H9 (cell line): ENCODE measurements around the gene MED15. TPM values are rescaled to one million over a fixed set of nuclear protein-coding genes. Genes with fewer than 3 reads are reported as not detected.

Experiments
- DNase-seq: peaks from one replicate; pipeline ENCODE4 v3.0.0-alpha.2; 2017
- H2AFZ ChIP-seq: one replicate; pipeline ENCODE4 v1.6.1; 2013; ENCODE audit warnings: mild to moderate bottlenecking, low read length, control low read depth, moderate library complexity
- H2AK5ac ChIP-seq: 2 replicates; pipeline ENCODE4 v1.6.1; 2013; ENCODE audit warnings: low read length, control low read depth, mixed read lengths; ENCODE audit not compliant: insufficient read length
- H2BK120ac ChIP-seq: one replicate; pipeline ENCODE4 v1.6.1; 2013; ENCODE audit warnings: low read depth, mild to moderate bottlenecking, low read length, control low read depth, inconsistent platforms; ENCODE audit not compliant: poor library complexity, severe bottlenecking
- H2BK12ac ChIP-seq: 2 replicates; pipeline ENCODE4 v1.6.1; 2013; ENCODE audit warnings: low read length, control low read depth, mixed read lengths, low read depth; ENCODE audit not compliant: insufficient read length
- H2BK15ac ChIP-seq: 2 replicates; pipeline ENCODE4 v1.6.1; 2013; ENCODE audit warnings: low read depth, low read length, control low read depth
- H2BK20ac ChIP-seq: one replicate; pipeline ENCODE4 v1.6.1; 2013; ENCODE audit warnings: low read depth, mild to moderate bottlenecking, low read length, control low read depth, inconsistent platforms; ENCODE audit not compliant: poor library complexity, severe bottlenecking
- H2BK5ac ChIP-seq: 2 replicates; pipeline ENCODE4 v1.6.1; 2013; ENCODE audit warnings: low read length, control low read depth, mixed read lengths; ENCODE audit not compliant: insufficient read length
- H3K14ac ChIP-seq: 2 replicates; pipeline ENCODE4 v1.6.1; 2013; ENCODE audit warnings: low read length, control low read depth; ENCODE audit not compliant: insufficient read depth
- H3K18ac ChIP-seq: 2 replicates; pipeline ENCODE4 v1.6.1; 2013; ENCODE audit warnings: low read depth, mild to moderate bottlenecking, mixed read lengths, low read length, control low read depth; ENCODE audit not compliant: insufficient read length
- H3K23ac ChIP-seq: 2 replicates; pipeline ENCODE4 v1.6.1; 2013; ENCODE audit warnings: low read length, control low read depth, mixed read lengths, low read depth; ENCODE audit not compliant: insufficient read length
- H3K23me2 ChIP-seq: 2 replicates; pipeline ENCODE4 v1.6.1; 2013; ENCODE audit warnings: low read depth, mild to moderate bottlenecking, mixed read lengths, low read length, control low read depth; ENCODE audit not compliant: insufficient read length, poor library complexity, severe bottlenecking
- H3K27ac ChIP-seq: 2 replicates; pipeline ENCODE4 v1.5.1; 2013; ENCODE audit warnings: low read length, control low read depth, mixed read lengths, low read depth; ENCODE audit not compliant: insufficient read length
- H3K27me3 ChIP-seq: 2 replicates; pipeline ENCODE4 v1.6.1; 2013; ENCODE audit warnings: low read length, control low read depth, inconsistent platforms; ENCODE audit not compliant: insufficient read depth
- H3K4ac ChIP-seq: 2 replicates; pipeline ENCODE4 v1.6.1; 2013; ENCODE audit warnings: low read depth, mild to moderate bottlenecking, control low read depth, inconsistent platforms, low read length, moderate library complexity
- H3K4me1 ChIP-seq: 2 replicates; pipeline ENCODE4 v1.6.1; 2013; ENCODE audit warnings: low read length, control low read depth, inconsistent platforms; ENCODE audit not compliant: insufficient read depth
- H3K4me2 ChIP-seq: 2 replicates; pipeline ENCODE4 v1.6.1; 2013; ENCODE audit warnings: low read length, control low read depth, mixed read lengths; ENCODE audit not compliant: insufficient read length, insufficient read depth
- H3K56ac ChIP-seq: 2 replicates; pipeline ENCODE4 v1.6.1; 2013; ENCODE audit warnings: low read depth, mild to moderate bottlenecking, mixed read lengths, low read length, control low read depth; ENCODE audit not compliant: insufficient read length
- H3K79me1 ChIP-seq: 2 replicates; pipeline ENCODE4 v1.6.1; 2013; ENCODE audit warnings: low read depth, mild to moderate bottlenecking, moderate library complexity, low read length, control low read depth, inconsistent platforms; ENCODE audit not compliant: insufficient read depth, poor library complexity, severe bottlenecking
- H3K79me2 ChIP-seq: 2 replicates; pipeline ENCODE4 v1.6.1; 2013; ENCODE audit warnings: low read length, control low read depth, inconsistent platforms; ENCODE audit not compliant: insufficient read depth
- H3K9ac ChIP-seq: 2 replicates; pipeline ENCODE4 v1.6.1; 2013; ENCODE audit warnings: low read length, control low read depth, mixed read lengths; ENCODE audit not compliant: insufficient read length; ENCODE audit errors: extremely low read depth
- H3K9me3 ChIP-seq: one replicate; pipeline ENCODE4 v1.6.1; 2013; ENCODE audit warnings: low read depth, low read length, inconsistent platforms; ENCODE audit not compliant: control insufficient read depth
- H3T11ph ChIP-seq: one replicate; pipeline ENCODE4 v1.6.1; 2013; ENCODE audit warnings: mild to moderate bottlenecking, low read length, control low read depth, inconsistent platforms
- H4K20me1 ChIP-seq: one replicate; pipeline ENCODE4 v1.6.1; 2013; ENCODE audit not compliant: control insufficient read depth, insufficient read length, insufficient read depth
- H4K5ac ChIP-seq: 2 replicates; pipeline ENCODE4 v1.6.1; 2013; ENCODE audit warnings: low read depth, mild to moderate bottlenecking, mixed read lengths, low read length, control low read depth; ENCODE audit not compliant: insufficient read length
- H4K8ac ChIP-seq: replicated peaks from 2 replicates; pipeline ENCODE4 v1.6.1; 2013; ENCODE audit warnings: low read length, control low read depth, mixed read lengths, low read depth; ENCODE audit not compliant: insufficient read length
- H4K91ac ChIP-seq: 2 replicates; pipeline ENCODE4 v1.6.1; 2013; ENCODE audit warnings: low read depth, mild to moderate bottlenecking, moderate library complexity, mixed read lengths, low read length, control low read depth; ENCODE audit not compliant: insufficient read length
- H3K27ac Mint-ChIP-seq, 3 experiments: 2 replicates in 2 of 3; 3 replicates in 1 of 3; pipeline ENCODE4 v1.8.0; 2020 to 2021; ENCODE audit warnings: mixed read lengths in 3 of 3, mild to moderate bottlenecking in 1 of 3, moderate library complexity in 1 of 3
- H3K27me3 Mint-ChIP-seq: 2 replicates; pipeline ENCODE4 v1.8.0; 2021; ENCODE audit warnings: low read depth, mild to moderate bottlenecking, moderate library complexity, mixed read lengths
- H3K36me3 Mint-ChIP-seq, 3 experiments: 2 replicates in 2 of 3; 3 replicates in 1 of 3; pipeline ENCODE4 v1.8.0; 2020 to 2021; ENCODE audit warnings: low read depth in 3 of 3, mixed read lengths in 3 of 3; ENCODE audit not compliant: insufficient read depth in 1 of 3
- H3K4me1 Mint-ChIP-seq, 2 experiments: 2 replicates each; pipeline ENCODE4 v1.8.0; 2020; ENCODE audit warnings: mixed read lengths in 2 of 2
- H3K4me3 Mint-ChIP-seq, 2 experiments: 2 replicates in 1 of 2; 3 replicates in 1 of 2; pipeline ENCODE4 v1.8.0; 2020 to 2021; ENCODE audit warnings: mild to moderate bottlenecking in 2 of 2, mixed read lengths in 2 of 2, moderate library complexity in 1 of 2
- H3K9me3 Mint-ChIP-seq, 2 experiments: 2 replicates in 1 of 2; 3 replicates in 1 of 2; pipeline ENCODE4 v1.8.0; 2020; ENCODE audit warnings: mild to moderate bottlenecking in 2 of 2, mixed read lengths in 2 of 2, moderate library complexity in 1 of 2
- WGBS: extraction: QIAGEN DNeasy Blood & Tissue Kit; methylation state at CpG from one replicate; pipeline ENCODE4 v1.1.7; 2013; ENCODE audit warnings: missing lambda C conversion rate, low lambda C conversion rate, mixed read lengths; ENCODE audit not compliant: insufficient read length; ENCODE audit errors: extremely low coverage; 5-methylcytosine and 5-hydroxymethylcytosine counted together
- total RNA-seq: library from RNA; stranded (reverse); gene quantifications from 2 replicates; pipeline ENCODE4 v1.2.1, GENCODE V29; 2021
- TF ChIP-seq, protein P1 (sequence below): fragments of 200-600 bp; sonication (generic); conservative IDR thresholded peaks from 3 replicates; pipeline ENCODE4 v1.8.0; 2021; ENCODE audit warnings: antibody characterized with exemption, mild to moderate bottlenecking

The MED15 gene
- total RNA-seq, 1 experiment from 2014 or later: 47.4 TPM

DNA sequence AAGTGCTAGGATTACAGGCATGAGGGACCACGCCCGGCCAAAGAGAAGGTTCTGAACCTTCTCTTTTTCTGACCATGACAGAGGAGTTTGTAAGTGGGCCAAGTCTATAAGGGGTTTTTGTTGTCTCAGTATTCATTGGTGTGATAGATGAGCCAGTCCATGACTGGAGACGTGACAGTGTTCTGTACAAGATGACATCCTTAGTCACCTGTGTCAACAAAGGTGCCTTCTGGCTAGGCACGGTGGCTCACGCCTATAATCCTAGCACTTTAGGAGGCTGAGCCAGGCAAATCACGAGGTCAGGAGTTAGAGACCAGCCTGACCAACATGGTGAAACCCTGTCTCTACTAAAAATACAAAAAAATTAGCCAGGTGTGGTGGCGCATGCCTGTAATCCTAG is 7.6 kb upstream of the MED15 start:
- H4K20me1 ChIP-seq: no peaks in the 10 kb centered on the region
- no peak overlapping the region for H4K91ac ChIP-seq
- no peak overlapping the region for H3K23ac ChIP-seq
- TF ChIP-seq, protein P1, sequence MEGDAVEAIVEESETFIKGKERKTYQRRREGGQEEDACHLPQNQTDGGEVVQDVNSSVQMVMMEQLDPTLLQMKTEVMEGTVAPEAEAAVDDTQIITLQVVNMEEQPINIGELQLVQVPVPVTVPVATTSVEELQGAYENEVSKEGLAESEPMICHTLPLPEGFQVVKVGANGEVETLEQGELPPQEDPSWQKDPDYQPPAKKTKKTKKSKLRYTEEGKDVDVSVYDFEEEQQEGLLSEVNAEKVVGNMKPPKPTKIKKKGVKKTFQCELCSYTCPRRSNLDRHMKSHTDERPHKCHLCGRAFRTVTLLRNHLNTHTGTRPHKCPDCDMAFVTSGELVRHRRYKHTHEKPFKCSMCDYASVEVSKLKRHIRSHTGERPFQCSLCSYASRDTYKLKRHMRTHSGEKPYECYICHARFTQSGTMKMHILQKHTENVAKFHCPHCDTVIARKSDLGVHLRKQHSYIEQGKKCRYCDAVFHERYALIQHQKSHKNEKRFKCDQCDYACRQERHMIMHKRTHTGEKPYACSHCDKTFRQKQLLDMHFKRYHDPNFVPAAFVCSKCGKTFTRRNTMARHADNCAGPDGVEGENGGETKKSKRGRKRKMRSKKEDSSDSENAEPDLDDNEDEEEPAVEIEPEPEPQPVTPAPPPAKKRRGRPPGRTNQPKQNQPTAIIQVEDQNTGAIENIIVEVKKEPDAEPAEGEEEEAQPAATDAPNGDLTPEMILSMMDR: no peak
- peaks cover 5% of the 10 kb centered on the region for H3K79me1 ChIP-seq
- H3K4ac ChIP-seq: no peak overlapping the region
- no peak overlapping the region for H3K4me2 ChIP-seq
- H3K27ac ChIP-seq: no peak overlapping the region
- no peak overlapping the region for H4K5ac ChIP-seq
- no peaks in the 10 kb centered on the region for H3K9me3 Mint-ChIP-seq
- H3K9ac ChIP-seq: no peak overlapping the region
- no peak overlapping the region for H3K4me3 Mint-ChIP-seq
- peaks cover 10 to 12% of the 10 kb centered on the region in 2 experiments for H3K4me1 Mint-ChIP-seq
- H2BK12ac ChIP-seq: no peak overlapping the region
- no peak overlapping the region for H3K56ac ChIP-seq
- no peak for DNase-seq
- no peak overlapping the region for H2BK5ac ChIP-seq
- no peak overlapping the region for H2BK120ac ChIP-seq
- H3K27me3 ChIP-seq: no peaks in the 10 kb centered on the region; the same call in 1 of the 2 replicates
- H3K4me1 ChIP-seq: peaks cover 4% of the 10 kb centered on the region
- H2AK5ac ChIP-seq: no peak overlapping the region
- H3K14ac ChIP-seq: no peak overlapping the region
- H3K27me3 Mint-ChIP-seq: peaks cover under 1% of the 10 kb centered on the region
- H3K36me3 Mint-ChIP-seq: peaks cover 6 to 25% (median 16%) of the 10 kb centered on the region in 3 experiments; a peak in 6 of 7 replicates
- WGBS: no CpG with 5 or more reads among the region's 7 CpGs
- H2BK15ac ChIP-seq: no peak overlapping the region
- H2BK20ac ChIP-seq: no peak overlapping the region
- no peaks in the 10 kb centered on the region for H3K79me2 ChIP-seq
- H3K27ac Mint-ChIP-seq: no peak overlapping the region
- H3T11ph ChIP-seq: no peak overlapping the region
- no peak overlapping the region for H4K8ac ChIP-seq
- no peak overlapping the region for H2AFZ ChIP-seq
- no peak overlapping the region for H3K18ac ChIP-seq
- peaks cover 14% of the 10 kb centered on the region for H3K23me2 ChIP-seq
- H3K9me3 ChIP-seq: no peaks in the 10 kb centered on the region
